Upper lobe of left lung (tissue), 4 donors: ENCODE measurements around the gene CCNJL.

Source experiments
- EP300 ChIP-seq, 4 donors: sonication (generic); formaldehyde crosslinking; IDR thresholded peaks; one replicate each; pipeline ENCODE4 v1.5.1; 2017; ENCODE audit warnings: antibody characterized with exemption in 4 of 4, control low read depth in 2 of 4
- POLR2A ChIP-seq, 4 donors: fragments of 450-650 bp; IDR thresholded peaks; one replicate each; pipeline ENCODE4 v1.5.1; 2016 to 2017; ENCODE audit warnings: antibody characterized with exemption in 4 of 4, mild to moderate bottlenecking in 2 of 4
- POLR2AphosphoS5 ChIP-seq, 2 donors: sonication (generic); formaldehyde crosslinking; IDR thresholded peaks; one replicate each; pipeline ENCODE4 v1.5.1; 2017; ENCODE audit warnings: antibody characterized with exemption in 2 of 2
- TF ChIP-seq, protein P1 (sequence below), 6 experiments: fragments of 450-650 bp in 4 of 6; fragments of 200-600 bp in 2 of 6; sonication (generic) in 2 of 6; IDR thresholded peaks; one replicate each; pipeline ENCODE4 v1.5.1; 2016 to 2019; ENCODE audit warnings: antibody characterized with exemption in 6 of 6

DNA sequence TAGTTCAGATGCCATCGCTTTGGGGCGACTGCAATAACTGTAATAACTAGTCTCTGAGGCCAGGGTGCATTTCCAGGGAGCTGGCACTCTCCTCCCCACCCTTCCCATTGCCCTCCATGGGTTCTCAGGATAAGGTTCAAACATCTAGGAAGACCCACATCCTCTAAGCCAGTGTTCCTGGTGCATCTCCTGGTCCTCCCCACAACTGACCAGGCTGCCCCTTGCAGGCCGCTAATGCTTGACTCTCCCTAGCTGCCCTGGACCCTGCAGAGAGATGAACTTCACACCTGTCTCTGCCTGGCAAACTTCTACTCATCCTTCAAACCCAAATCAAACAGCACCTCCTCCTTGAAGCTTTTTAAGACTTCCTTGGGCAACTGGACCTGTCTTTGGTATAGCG lies 15.9 kb downstream of the CCNJL start:
- TF ChIP-seq, protein P1, sequence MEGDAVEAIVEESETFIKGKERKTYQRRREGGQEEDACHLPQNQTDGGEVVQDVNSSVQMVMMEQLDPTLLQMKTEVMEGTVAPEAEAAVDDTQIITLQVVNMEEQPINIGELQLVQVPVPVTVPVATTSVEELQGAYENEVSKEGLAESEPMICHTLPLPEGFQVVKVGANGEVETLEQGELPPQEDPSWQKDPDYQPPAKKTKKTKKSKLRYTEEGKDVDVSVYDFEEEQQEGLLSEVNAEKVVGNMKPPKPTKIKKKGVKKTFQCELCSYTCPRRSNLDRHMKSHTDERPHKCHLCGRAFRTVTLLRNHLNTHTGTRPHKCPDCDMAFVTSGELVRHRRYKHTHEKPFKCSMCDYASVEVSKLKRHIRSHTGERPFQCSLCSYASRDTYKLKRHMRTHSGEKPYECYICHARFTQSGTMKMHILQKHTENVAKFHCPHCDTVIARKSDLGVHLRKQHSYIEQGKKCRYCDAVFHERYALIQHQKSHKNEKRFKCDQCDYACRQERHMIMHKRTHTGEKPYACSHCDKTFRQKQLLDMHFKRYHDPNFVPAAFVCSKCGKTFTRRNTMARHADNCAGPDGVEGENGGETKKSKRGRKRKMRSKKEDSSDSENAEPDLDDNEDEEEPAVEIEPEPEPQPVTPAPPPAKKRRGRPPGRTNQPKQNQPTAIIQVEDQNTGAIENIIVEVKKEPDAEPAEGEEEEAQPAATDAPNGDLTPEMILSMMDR (IDR thresholded peaks at IDR 0.05), result no peak
- TF ChIP-seq POLR2A (IDR thresholded peaks at IDR 0.05) (no peak), POLR2AphosphoS5 (IDR thresholded peaks at IDR 0.05) (no peak), EP300 (IDR thresholded peaks at IDR 0.05) (no peak)
